ENCODE measurements around the gene SIRT1.

- TF ChIP-seq, protein P1, sequence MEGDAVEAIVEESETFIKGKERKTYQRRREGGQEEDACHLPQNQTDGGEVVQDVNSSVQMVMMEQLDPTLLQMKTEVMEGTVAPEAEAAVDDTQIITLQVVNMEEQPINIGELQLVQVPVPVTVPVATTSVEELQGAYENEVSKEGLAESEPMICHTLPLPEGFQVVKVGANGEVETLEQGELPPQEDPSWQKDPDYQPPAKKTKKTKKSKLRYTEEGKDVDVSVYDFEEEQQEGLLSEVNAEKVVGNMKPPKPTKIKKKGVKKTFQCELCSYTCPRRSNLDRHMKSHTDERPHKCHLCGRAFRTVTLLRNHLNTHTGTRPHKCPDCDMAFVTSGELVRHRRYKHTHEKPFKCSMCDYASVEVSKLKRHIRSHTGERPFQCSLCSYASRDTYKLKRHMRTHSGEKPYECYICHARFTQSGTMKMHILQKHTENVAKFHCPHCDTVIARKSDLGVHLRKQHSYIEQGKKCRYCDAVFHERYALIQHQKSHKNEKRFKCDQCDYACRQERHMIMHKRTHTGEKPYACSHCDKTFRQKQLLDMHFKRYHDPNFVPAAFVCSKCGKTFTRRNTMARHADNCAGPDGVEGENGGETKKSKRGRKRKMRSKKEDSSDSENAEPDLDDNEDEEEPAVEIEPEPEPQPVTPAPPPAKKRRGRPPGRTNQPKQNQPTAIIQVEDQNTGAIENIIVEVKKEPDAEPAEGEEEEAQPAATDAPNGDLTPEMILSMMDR (IDR thresholded peaks at IDR 0.05): no peak
- TF ChIP-seq POLR2A (IDR thresholded peaks at IDR 0.05): no peak
Observed at GRCh38 chr10:67925449-67926005, 41.1 kb downstream of the SIRT1 start.
